Keratinocyte (primary cell): Measurements from ENCODE around the gene CFAP61. TPM values are rescaled to one million over a fixed set of nuclear protein-coding genes. Genes with fewer than 3 reads are reported as not detected.

Experiments
- DNase-seq: peaks from one replicate; pipeline ENCODE4 v3.0.0-alpha.2; 2011; ENCODE audit warnings: low read depth, missing footprints, low spot score
- FAIRE-seq: peaks from 2 replicates; lab custom pipeline; 2011; peaks lifted over from hg19 to GRCh38; lab: Jason Lieb, UNC
- H2AFZ ChIP-seq: 2 replicates; pipeline ENCODE4 v1.6.0; 2012; ENCODE audit warnings: low read length, control low read depth, inconsistent platforms; ENCODE audit not compliant: control insufficient read depth
- H3K27ac ChIP-seq: 2 replicates; pipeline ENCODE4 v1.5.1; 2011; ENCODE audit warnings: low read length; ENCODE audit not compliant: control insufficient read depth, insufficient read depth
- H3K27me3 ChIP-seq: 3 replicates; pipeline ENCODE4 v1.6.0; 2011; ENCODE audit warnings: low read length; ENCODE audit not compliant: control insufficient read depth, insufficient read depth; ENCODE audit errors: extremely low read depth
- H3K36me3 ChIP-seq, 2 experiments: 2 replicates in 1 of 2; 3 replicates in 1 of 2; pipeline ENCODE4 v1.5.1; 2011; ENCODE audit warnings: low read length in 2 of 2, mild to moderate bottlenecking in 1 of 2; ENCODE audit not compliant: control insufficient read depth in 2 of 2, insufficient read depth in 2 of 2; ENCODE audit errors: extremely low read depth in 1 of 2
- H3K4me1 ChIP-seq: 3 replicates; pipeline ENCODE4 v1.5.1; 2011; ENCODE audit warnings: low read length; ENCODE audit not compliant: control insufficient read depth, insufficient read depth; ENCODE audit errors: extremely low read depth
- H3K4me2 ChIP-seq: 3 replicates; pipeline ENCODE4 v1.6.0; 2011; ENCODE audit warnings: low read depth, low read length; ENCODE audit not compliant: control insufficient read depth, insufficient read depth; ENCODE audit errors: extremely low read depth
- H3K4me3 ChIP-seq, 3 experiments: fragments of 200-600 bp in 1 of 3; sonication (generic) in 1 of 3; 2 replicates in 2 of 3; 3 replicates in 1 of 3; pipeline ENCODE4 v1.5.1; 2011 to 2016; ENCODE audit warnings: low read length in 3 of 3, mild to moderate bottlenecking in 3 of 3, control low read depth in 2 of 3, inconsistent platforms in 1 of 3, low read depth in 1 of 3, mixed read lengths in 1 of 3, mixed run types in 1 of 3, moderate library complexity in 1 of 3; ENCODE audit not compliant: control insufficient read depth in 2 of 3, insufficient read depth in 2 of 3; ENCODE audit errors: extremely low read depth in 1 of 3
- H3K79me2 ChIP-seq: 2 replicates; pipeline ENCODE4 v1.6.0; 2012; ENCODE audit warnings: low read length; ENCODE audit not compliant: control insufficient read depth, insufficient read depth
- H3K9ac ChIP-seq: 3 replicates; pipeline ENCODE4 v1.6.0; 2011; ENCODE audit warnings: low read length; ENCODE audit not compliant: control insufficient read depth, insufficient read depth; ENCODE audit errors: extremely low read depth
- H3K9me1 ChIP-seq: 3 replicates; pipeline ENCODE4 v1.6.0; 2011; ENCODE audit warnings: low read length; ENCODE audit not compliant: control insufficient read depth, insufficient read depth; ENCODE audit errors: extremely low read depth
- H3K9me3 ChIP-seq: 2 replicates; pipeline ENCODE4 v1.5.1; 2012; ENCODE audit warnings: low read depth, low read length; ENCODE audit not compliant: control insufficient read depth
- H4K20me1 ChIP-seq: 3 replicates; pipeline ENCODE4 v1.6.0; 2011; ENCODE audit warnings: low read length; ENCODE audit not compliant: control insufficient read depth, insufficient read depth; ENCODE audit errors: extremely low read depth
- CTCF ChIP-seq, 3 experiments: IDR thresholded peaks in 1 of 3; conservative IDR thresholded peaks in 1 of 3; optimal IDR thresholded peaks in 1 of 3; 2 replicates in 2 of 3; 3 replicates in 1 of 3; pipeline versions ENCODE3 to v1.5.1; 2011; ENCODE audit warnings: low read length in 3 of 3, mild to moderate bottlenecking in 3 of 3, moderate library complexity in 2 of 3, control low read depth in 1 of 3, inconsistent platforms in 1 of 3; ENCODE audit not compliant: insufficient read depth in 2 of 3; ENCODE audit errors: extremely low read depth in 1 of 3
- EZH2 ChIP-seq: IDR thresholded peaks from one replicate; pipeline ENCODE4 v1.6.1; 2012; ENCODE audit warnings: inconsistent platforms, mild to moderate bottlenecking, low read length, moderate library complexity
- dilution Hi-C: fragments of 300-500 bp; cut with MboI; formaldehyde crosslinking; loops from one replicate; pipeline ENCODE4 v1.7.0; 2020; ENCODE audit warnings: low sequenced_read_pairs; ENCODE audit not compliant: extremely low pct_ligation_motif_present
- polyA plus RNA-seq, 5 experiments: library from polyadenylated mRNA; depleted of rRNA in 3 of 5; stranded (reverse) in 3 of 5; stranded (forward) in 1 of 5; unstranded in 1 of 5; fragments of >200 nt; gene quantifications; 1 replicate in 1 of 5; 2 replicates in 3 of 5; 3 replicates in 1 of 5; pipeline versions ENCODE4 v1.2.1 to v1.2.3, GENCODE V29; 2011 to 2012; ENCODE audit warnings: missing spikeins in 2 of 5, low read depth in 1 of 5, low replicate concordance in 1 of 5

The CFAP61 gene
- polyA plus RNA-seq, 1 donor (not counting 4 experiments of a cell fraction or from before 2014, with no cell fraction given), result 0.25 TPM

DNA sequence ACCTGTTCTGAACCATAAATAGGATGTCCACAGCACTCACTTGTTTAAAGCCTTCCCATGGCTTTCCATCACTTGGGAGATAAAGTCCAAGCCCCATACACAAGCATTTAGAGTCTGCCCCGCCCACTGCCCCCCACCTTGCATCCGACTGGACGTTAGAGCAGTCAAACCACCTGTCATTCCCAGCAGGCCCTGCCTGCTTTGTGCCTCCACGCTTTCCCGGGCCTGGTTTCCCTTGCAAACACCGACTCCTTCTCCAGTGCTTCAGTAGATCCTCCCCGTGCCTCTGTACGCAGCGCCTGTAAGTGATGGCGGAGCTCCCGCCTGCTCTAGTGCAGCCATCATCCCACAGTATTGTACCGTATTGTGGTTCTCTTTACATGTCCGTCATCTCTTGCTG, 277.2 kb downstream of the CFAP61 start:
- Histone ChIP-seq H2AFZ (no peak overlapping the region), H4K20me1 (no peaks in the 10 kb centered on the region), H3K4me1 (no peaks in the 10 kb centered on the region), H3K9me3 (no peaks in the 10 kb centered on the region), H3K27ac (no peak overlapping the region), H3K9me1 (no peaks in the 10 kb centered on the region), H3K79me2 (no peaks in the 10 kb centered on the region), H3K36me3 (no peaks in the 10 kb centered on the region), H3K4me3 (no peak overlapping the region), H3K27me3 (no peaks in the 10 kb centered on the region), H3K4me2 (no peak overlapping the region), H3K9ac (no peak overlapping the region)
- no peak for FAIRE-seq
- TF ChIP-seq EZH2, result no peak
- no peak for TF ChIP-seq CTCF (optimal IDR thresholded peaks at IDR 0.05 in 1 of 3, IDR thresholded peaks at IDR 0.05 in 1 of 3, conservative IDR thresholded peaks at IDR 0.05 in 1 of 3; ENCODE audit: extremely low read depth in 1 of 3, insufficient read depth in 2 of 3, low read length in 3 of 3)
- no peak for DNase-seq
- dilution Hi-C loops, result no loop called here

DNA sequence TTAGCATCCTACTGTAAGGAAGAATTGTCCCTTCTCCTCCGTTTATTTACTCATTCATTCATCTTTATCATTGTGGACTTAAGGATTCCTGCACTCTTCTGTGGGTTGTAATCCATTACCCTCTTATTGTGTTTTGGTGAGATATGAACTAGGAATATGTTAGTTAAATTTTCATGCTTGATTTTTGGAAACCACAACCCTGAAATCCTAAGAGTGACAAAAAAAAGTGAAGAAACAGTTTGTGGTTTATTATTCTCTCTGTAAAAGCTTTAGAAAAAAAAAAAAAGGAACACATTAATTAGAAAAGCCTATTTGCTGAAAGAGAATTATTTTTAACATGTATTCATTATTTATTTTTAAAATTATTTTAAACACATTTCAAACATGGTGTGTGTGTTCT, 278.8 kb downstream of the CFAP61 start:
- FAIRE-seq (no peak), DNase-seq (no peak)
- H3K4me3 ChIP-seq, result no peak overlapping the region
- H2AFZ ChIP-seq, result no peak overlapping the region
- no peaks in the 10 kb centered on the region for H3K36me3 ChIP-seq
- no peak for TF ChIP-seq EZH2
- TF ChIP-seq CTCF (optimal IDR thresholded peaks at IDR 0.05 in 1 of 3, IDR thresholded peaks at IDR 0.05 in 1 of 3, conservative IDR thresholded peaks at IDR 0.05 in 1 of 3; ENCODE audit: extremely low read depth in 1 of 3, insufficient read depth in 2 of 3, low read length in 3 of 3), result no peak
- H3K27ac ChIP-seq, result no peak overlapping the region
- H4K20me1 ChIP-seq, result no peaks in the 10 kb centered on the region
- no peaks in the 10 kb centered on the region for H3K4me1 ChIP-seq
- no peaks in the 10 kb centered on the region for H3K79me2 ChIP-seq
- no peaks in the 10 kb centered on the region for H3K9me3 ChIP-seq
- no peak overlapping the region for H3K4me2 ChIP-seq
- H3K9me1 ChIP-seq, result no peaks in the 10 kb centered on the region
- dilution Hi-C loops, result no loop called here
- H3K9ac ChIP-seq, result no peak overlapping the region
- no peaks in the 10 kb centered on the region for H3K27me3 ChIP-seq
